Ammon's horn (tissue), 1 donor: Measurements from ENCODE around the gene TDRD5.
A peak's percentile ranks its signal among the peaks of the same experiment; 100 is the strongest.
"Not testable (repeated sequence)": the region's sequence is repeated elsewhere in the genome, so short reads cannot be mapped to it uniquely, and the experiment has no call there.

ENCODE experiments used
- DNase-seq: peaks from one replicate; pipeline ENCODE4 v3.0.0-alpha.2; 2016; ENCODE audit warnings: low spot score

The TDRD5 gene

DNA sequence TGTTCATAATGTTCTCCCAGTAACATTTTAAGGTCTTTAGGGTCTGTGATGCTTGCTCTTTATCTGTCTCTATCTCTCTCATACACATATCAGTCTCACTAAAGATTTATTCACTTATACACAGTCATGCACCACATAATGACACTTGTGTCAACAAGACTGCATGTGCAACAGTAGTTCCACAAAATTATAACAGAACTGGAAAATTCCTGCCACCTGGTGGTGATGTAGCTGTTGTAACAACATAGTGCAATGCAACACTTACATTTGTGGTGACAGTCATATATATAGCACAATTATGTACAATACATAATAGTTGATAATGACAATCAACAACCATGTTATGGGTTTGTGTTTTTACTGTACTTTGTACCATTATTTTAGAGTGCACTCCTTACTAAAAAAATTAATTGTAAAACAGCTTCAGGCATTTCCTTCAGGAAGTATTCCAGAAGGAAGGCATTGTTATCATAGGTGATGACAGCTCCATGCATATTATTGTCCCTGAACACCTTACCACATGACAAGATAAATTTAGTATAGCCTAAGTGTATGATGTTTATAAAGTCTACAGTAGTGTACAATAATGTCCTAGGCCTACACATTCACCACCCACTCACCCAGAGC lies 8.1 kb downstream of the TDRD5 start:
- peak; percentile 23 for DNase-seq

DNA sequence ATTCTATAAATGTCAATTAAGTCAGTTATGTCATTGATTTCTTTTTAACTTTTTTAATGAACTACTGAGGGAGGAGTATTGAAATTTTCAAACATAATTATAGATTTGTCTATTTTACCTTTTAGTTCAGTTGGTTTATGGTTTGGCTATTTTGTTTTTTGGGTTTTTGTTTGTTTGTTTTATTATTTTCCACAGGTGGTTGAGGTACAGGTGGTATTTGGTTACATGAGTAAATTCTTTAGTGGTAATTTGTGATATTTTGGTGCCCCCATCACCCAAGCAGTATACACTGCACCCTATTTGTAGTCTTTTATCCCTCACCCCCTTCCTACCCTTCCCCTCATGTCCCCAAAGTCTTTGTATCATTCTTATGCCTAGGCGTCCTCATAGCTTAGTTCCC lies 9.5 kb downstream of the TDRD5 start:
- DNase-seq = no peak

- no peak for DNase-seq
These were observed 20.7 kb downstream of the TDRD5 start for GRCh38 chr1:179612361-179612760.

DNA sequence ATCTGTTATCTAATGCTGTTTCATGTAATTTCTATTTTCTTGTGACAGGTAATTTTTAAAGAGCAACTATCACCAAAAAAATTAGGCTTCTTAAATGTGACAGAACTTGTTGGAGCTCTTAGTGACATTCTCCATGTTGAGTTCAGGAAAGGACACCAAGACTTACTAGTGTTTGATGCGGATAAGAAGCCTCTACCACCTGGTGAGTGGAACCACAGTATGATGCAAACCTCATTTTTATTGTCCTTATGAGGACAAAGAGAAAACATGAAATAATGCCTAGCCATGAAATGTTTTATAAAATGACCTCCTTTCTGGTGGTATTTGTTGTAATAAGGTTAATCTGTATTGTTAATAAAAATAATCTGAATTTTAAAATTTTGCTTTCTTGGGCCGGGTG lies 39.1 kb downstream of the TDRD5 start:
- no peak for DNase-seq

- DNase-seq = no peak
These were observed 41.2 kb downstream of the TDRD5 start for GRCh38 chr1:179632868-179633267.

- no peak for DNase-seq
These were observed 45.7 kb downstream of the TDRD5 start for GRCh38 chr1:179637211-179637860.

DNA sequence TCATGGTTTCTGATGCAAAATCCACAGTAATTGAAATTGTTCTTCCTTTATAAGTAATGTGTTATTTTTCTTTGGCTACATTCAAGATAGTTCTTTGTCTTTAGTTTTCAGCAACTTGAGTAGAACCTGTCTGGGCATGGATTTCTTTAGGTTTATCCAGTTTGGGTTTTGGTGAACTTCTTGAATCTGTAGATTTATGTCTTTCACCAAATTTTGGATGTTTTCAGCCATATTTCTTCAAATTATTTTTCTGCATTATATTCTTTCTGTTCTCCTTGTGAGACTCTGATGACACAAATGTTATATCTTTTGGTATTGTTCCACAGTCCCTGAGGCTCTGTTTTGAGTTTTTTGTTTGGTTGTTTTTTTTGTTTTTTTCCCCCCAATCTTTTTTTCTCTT lies 69.4 kb downstream of the TDRD5 start:
- no peak for DNase-seq

DNA sequence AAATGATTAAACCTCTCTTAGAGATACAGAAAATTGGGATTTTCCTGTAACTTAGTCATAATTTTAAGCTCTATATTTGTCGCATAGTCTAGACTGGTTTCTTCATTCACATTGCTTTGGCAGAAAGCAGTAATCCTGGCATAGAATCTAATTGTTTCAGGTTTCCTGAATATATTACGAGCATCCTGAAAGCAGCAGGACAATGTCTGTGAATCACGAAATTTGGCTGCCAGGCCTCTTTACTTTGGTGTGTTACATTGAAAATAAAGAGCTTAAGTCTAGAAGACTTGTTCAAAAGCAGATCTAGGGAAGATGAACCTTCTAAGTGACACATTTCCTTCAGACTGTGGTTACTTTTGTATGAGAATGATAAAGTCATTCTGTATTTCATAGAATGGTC lies 72.2 kb downstream of the TDRD5 start:
- DNase-seq = no peak

DNA sequence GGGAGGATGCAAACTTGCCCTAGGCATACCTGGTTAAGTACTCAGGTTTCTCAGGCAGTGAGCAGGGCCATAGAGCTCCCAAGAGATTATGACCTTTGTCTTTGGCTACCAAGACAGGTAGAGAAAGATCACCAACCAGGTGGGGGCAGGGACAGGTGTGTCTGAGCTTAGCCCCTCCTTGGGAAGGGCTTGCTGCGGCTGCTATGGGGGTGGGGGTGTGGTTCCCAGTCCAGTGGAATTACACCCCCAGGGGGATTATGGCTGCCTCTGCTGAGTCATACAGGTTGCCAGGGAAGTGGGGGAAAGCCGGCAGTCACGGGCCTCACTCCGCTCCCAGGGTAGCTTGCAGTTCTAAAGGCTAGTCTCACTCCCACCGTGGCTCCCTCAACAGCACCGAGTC lies 86.2 kb downstream of the TDRD5 start:
- no peak for DNase-seq

DNA sequence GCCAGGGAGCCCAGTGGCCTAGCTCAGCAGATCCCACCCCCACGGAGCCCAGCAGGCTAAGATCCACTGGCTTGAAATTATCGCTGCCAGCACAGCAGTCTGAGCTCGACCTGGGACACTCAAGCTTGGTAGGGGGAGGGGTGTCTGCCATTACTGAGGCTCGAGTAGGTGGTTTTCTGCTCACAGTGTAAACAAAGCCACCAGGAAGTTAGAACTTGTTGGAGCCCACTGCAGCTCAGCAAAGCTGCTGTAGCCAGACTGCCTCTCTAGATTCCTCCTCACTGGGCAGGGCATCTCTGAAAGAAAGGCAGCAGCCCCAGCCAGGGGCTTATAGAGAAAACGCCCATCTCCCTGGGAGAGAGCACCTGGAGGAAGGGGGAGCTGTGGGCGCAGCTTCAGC lies 102.9 kb downstream of the TDRD5 start:
- not testable (repeated sequence) for DNase-seq

DNA sequence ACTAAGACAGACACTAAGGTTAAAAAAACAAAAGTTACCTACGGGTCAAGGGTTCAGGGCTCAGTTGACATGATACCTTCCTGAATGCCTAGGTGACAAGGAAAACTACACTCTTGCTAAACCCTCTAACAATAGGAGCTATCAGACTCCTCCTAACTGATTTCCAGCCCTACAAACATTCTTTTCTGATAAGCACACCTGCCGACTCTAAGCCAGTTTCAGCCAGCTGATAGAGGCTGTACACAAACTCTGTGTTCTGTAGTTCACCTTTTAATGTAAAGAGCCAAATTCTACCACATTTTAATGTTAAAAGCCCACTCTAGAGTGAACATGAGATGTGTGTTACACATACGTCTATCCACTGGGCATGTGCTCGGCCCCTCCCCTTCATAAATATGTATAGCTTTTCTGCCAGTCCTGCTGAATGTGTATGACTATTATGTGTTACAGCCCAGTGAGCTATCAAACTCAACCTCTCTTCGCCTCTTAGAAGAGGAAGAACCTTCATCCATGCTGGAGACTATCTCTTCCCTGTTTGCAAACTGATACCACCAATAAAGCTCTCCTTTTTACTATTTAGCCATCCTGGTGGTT lies 111.4 kb downstream of the TDRD5 start:
- no peak for DNase-seq

DNA sequence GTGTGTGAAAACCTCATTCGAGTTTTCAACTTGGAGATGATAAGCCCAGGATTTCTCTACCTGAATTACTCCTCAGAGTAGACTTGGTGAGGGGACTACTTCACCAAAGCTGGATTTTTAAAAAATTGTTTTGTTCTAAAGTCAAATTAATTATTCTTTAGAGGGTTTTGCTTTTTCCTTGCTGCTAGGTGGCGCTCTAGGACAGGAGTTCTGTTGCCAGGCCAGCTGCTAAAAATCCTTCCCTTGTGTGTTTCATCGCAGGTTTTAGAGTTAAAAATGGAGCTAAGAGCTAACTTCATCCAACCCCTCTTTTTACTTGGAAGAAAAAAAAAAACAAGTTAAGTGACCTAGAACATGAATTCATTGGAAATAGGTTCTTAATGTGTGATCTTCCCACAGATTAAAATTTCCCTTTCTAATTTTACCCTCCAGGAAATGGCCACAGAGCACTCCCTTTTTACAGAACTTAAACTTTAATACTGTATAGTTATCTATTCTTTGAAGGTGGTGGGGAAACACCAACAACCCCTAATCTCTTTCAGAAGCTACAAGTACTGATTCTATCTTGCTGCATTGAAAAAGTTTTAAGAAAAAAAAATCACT lies 114.8 kb downstream of the TDRD5 start:
- peak; percentile 79 for DNase-seq

GRCh38 chr1:179707406-179707805 lies 115.8 kb downstream of the TDRD5 start:
- DNase-seq = no peak

- no peak for DNase-seq
These were observed 117.0 kb downstream of the TDRD5 start for GRCh38 chr1:179708434-179709195.

- no peak for DNase-seq
These were observed 118.3 kb downstream of the TDRD5 start for GRCh38 chr1:179709841-179710329.

DNA sequence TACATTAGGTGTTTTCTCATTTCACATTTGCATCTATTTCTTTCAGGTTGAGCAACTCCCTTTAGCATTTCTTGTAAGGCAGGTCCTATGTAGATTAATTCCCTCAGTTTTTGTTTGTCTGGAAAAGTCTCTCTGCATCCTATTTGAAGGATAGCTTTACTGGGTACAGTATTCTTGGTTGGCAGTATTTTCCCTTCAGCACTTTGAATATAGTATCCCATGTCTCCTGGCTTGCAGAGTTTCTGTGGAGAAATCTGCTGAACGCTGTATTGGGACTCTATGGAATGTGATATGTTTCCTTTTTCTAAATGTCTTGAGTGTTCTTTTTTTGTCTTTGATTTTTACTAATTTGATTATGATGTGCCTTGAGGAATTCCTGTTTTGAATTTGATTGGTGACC lies 122.5 kb downstream of the TDRD5 start:
- DNase-seq = no peak

DNA sequence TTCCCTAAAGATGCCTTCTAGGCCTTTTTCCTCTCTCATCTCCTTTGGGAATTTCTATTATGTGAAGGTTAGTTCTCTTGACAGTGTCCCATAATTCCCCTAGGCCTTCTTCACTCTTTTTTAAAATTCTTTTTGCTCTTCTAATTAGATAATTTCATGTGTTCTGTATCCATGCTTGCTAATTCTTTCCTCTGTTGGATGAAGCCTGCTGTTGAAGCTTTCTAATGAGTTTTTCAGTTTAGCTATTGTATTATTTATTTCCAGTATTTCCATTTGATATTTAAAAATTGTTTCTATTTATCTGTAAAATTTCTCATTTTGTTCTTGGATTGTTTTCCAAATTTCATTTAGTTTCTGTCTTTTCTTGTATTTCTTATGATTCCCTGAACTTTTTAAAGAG lies 123.0 kb downstream of the TDRD5 start:
- DNase-seq = no peak

- no peak for DNase-seq
These were observed 127.6 kb downstream of the TDRD5 start for GRCh38 chr1:179719272-179719671.

DNA sequence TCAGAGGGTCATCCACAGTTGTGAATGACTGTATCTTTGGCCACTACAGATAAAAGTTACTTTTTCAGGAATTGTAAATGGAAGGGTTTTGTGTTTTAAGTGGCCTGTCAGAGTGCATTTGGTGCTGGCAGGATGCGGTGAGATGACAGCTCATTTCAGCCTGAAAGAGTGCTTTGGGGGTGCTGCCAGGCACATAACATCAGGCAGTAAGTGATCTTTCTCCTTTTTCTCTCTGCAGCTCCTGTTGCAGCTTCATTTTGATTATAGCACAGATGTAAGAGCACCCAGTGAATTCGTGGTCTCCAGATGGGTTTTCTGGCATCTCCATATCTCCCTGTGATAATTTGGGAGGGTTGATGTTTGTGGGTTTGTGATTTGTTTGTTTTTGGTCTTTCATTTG lies 136.6 kb downstream of the TDRD5 start:
- no peak for DNase-seq

DNA sequence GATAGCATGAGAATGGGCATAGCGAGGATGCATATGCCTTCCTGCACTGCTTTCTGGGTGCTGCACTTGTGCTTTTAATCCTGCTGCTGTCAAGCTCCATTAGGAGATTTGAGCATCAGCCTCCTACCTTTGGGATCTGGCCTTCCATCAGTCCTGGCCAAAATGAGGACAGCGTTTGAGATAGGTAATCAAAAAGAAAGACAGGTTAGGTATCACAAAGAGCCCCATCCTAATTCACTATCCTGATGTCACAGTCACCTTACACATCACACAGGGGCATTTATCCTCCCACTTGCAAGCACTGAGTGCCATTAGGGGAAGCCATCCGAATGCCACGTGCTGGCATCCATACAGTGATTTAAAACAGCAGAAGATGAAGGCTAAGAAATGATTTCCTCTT lies 138.2 kb downstream of the TDRD5 start:
- DNase-seq = no peak

DNA sequence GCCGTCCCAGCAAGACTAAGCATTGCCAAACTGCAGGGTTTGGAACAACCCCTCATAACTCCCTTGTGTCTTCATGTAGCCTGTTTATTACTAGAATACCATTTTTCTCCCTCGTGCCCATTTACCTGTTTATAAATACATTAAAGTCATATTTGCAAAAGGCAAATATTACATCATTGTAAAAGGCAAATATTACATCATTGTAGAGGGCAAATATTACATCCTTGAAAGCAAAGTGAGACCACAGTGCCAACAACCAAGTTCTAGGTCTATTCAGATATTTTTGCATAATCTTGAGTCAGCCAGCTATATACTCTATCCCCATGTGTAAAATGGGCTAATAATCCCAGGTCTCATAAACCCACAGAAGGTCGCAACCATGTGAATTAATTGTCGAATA lies 140.0 kb downstream of the TDRD5 start:
- no peak for DNase-seq
